Activated CD4-positive, CD25-positive, alpha-beta regulatory T cell (primary cell): Measurements from ENCODE around the gene CDKN2B-AS1.

Source experiments
- DNase-seq, 4 experiments: peaks; one replicate each; lab custom pipeline; 2025; lab: John Stamatoyannopoulos, UW

The CDKN2B-AS1 gene

GRCh38 chr9:22118810-22119521, 124.4 kb downstream of the CDKN2B-AS1 start:
- no peak for DNase-seq

GRCh38 chr9:22119522-22120158, 125.0 kb downstream of the CDKN2B-AS1 start:
- no peak for DNase-seq

GRCh38 chr9:22120159-22120549, 125.6 kb downstream of the CDKN2B-AS1 start:
- no peak for DNase-seq

GRCh38 chr9:22120595-22120994, 126.0 kb downstream of the CDKN2B-AS1 start:
- DNase-seq: no peak

GRCh38 chr9:22124263-22125011, 129.8 kb downstream of the CDKN2B-AS1 start:
- no peak for DNase-seq

GRCh38 chr9:22129133-22129532, 134.5 kb downstream of the CDKN2B-AS1 start:
- DNase-seq: no peak

GRCh38 chr9:22129633-22130032, 135.0 kb downstream of the CDKN2B-AS1 start:
- no peak for DNase-seq

- no peak for DNase-seq
These were observed 137.2 kb downstream of the CDKN2B-AS1 start for GRCh38 chr9:22131817-22132216.

GRCh38 chr9:22134390-22134789, 139.8 kb downstream of the CDKN2B-AS1 start:
- no peak for DNase-seq

GRCh38 chr9:22136461-22137096, 142.0 kb downstream of the CDKN2B-AS1 start:
- no peak for DNase-seq

GRCh38 chr9:22138956-22139660, 144.5 kb downstream of the CDKN2B-AS1 start:
- DNase-seq: no peak

GRCh38 chr9:22141908-22142307, 147.3 kb downstream of the CDKN2B-AS1 start:
- DNase-seq: no peak

GRCh38 chr9:22142671-22143070, 148.1 kb downstream of the CDKN2B-AS1 start:
- no peak for DNase-seq

- no peak for DNase-seq
These were observed 149.4 kb downstream of the CDKN2B-AS1 start for GRCh38 chr9:22143799-22144625.

- no peak for DNase-seq
These were observed 152.0 kb downstream of the CDKN2B-AS1 start for GRCh38 chr9:22146604-22147003.

GRCh38 chr9:22147813-22148527, 153.4 kb downstream of the CDKN2B-AS1 start:
- no peak for DNase-seq

- DNase-seq: no peak
These were observed 153.9 kb downstream of the CDKN2B-AS1 start for GRCh38 chr9:22148528-22148875.

GRCh38 chr9:22148876-22149637, 154.5 kb downstream of the CDKN2B-AS1 start:
- no peak for DNase-seq

GRCh38 chr9:22154064-22154463, 159.5 kb downstream of the CDKN2B-AS1 start:
- no peak for DNase-seq

GRCh38 chr9:22156586-22156985, 162.0 kb downstream of the CDKN2B-AS1 start:
- no peak for DNase-seq
